ENCODE data around the gene CCDC34. TPM values are rescaled to one million over a fixed set of nuclear protein-coding genes. Genes with fewer than 3 reads are reported as not detected.

CCDC34 gene
- total RNA-seq, 3 donors from 2014 or later: 7.2 to 11.2 (median 10.1) TPM

DNA sequence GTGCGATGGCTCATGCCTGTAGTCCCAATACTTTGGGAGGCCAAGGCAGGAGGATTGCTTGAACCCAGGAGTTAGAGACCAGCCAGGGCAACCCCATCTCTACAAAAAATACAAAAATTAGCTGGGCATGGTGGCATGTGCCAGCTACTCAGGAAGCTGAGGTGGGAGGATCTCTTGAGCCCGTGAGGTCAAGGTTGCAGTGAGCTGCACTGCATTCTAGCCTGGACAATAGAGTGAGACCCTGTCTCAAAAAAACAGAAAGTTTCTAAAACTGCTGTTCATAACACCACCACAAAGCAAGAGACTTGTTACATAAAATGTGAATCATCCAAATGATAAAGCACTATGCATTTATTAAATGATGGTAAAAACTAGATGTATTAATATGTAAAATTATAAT, 40.2 kb upstream of the CCDC34 start:
- ATAC-seq: no peak

DNA sequence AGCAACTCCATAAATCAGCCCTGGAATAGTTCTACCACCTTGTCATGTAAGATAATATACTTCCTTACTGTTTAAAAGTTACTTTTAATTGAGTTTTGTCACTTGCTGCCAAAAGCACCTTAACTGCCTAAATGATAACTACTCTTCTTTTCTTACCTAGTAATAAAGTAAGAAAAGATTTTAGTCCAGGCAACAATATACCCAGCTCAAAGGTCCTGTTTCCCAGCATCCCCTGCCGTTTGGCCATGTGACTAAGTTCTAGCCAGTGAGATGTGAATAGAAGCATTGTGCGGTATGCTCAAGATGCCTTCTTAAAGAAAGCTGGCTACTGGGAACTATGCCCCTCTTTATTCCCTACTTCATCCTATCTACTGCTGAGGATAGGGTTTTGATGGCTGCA, 39.4 kb upstream of the CCDC34 start:
- Histone ChIP-seq H3K4me3 (no peak overlapping the region), H3K9me3 (no peaks in the 10 kb centered on the region), H3K4me1 (ENCODE audit: low read depth) (peaks cover 47% of the 10 kb centered on the region), H3K36me3 (ENCODE audit: low read depth) (no peaks in the 10 kb centered on the region)
- intact Hi-C loops (cut with DNase I, micrococcal nuclease): loop anchor here in 1 of 2 donors (5.0 kb wide), 1 partner anchor 65 kb away; no protein-coding TSS in a partner anchor
- peak; percentile 12 for ATAC-seq
- DNase-seq: no peak
- TF ChIP-seq, protein P1, sequence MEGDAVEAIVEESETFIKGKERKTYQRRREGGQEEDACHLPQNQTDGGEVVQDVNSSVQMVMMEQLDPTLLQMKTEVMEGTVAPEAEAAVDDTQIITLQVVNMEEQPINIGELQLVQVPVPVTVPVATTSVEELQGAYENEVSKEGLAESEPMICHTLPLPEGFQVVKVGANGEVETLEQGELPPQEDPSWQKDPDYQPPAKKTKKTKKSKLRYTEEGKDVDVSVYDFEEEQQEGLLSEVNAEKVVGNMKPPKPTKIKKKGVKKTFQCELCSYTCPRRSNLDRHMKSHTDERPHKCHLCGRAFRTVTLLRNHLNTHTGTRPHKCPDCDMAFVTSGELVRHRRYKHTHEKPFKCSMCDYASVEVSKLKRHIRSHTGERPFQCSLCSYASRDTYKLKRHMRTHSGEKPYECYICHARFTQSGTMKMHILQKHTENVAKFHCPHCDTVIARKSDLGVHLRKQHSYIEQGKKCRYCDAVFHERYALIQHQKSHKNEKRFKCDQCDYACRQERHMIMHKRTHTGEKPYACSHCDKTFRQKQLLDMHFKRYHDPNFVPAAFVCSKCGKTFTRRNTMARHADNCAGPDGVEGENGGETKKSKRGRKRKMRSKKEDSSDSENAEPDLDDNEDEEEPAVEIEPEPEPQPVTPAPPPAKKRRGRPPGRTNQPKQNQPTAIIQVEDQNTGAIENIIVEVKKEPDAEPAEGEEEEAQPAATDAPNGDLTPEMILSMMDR (IDR thresholded peaks at IDR 0.05): no peak

More for the DNA sequence above, 40.2 kb upstream of the CCDC34 start:
- intact Hi-C loops (cut with DNase I, micrococcal nuclease): loop anchor here in 1 of 2 donors (5.0 kb wide), 1 partner anchor 64 kb away; no protein-coding TSS in a partner anchor
- Histone ChIP-seq H3K4me1 (ENCODE audit: low read depth) (peaks cover 40% of the 10 kb centered on the region), H3K4me3 (no peak overlapping the region), H3K36me3 (ENCODE audit: low read depth) (no peaks in the 10 kb centered on the region), H3K9me3 (no peaks in the 10 kb centered on the region)
- DNase-seq: no peak
- TF ChIP-seq, protein P1 (IDR thresholded peaks at IDR 0.05): no peak

DNA sequence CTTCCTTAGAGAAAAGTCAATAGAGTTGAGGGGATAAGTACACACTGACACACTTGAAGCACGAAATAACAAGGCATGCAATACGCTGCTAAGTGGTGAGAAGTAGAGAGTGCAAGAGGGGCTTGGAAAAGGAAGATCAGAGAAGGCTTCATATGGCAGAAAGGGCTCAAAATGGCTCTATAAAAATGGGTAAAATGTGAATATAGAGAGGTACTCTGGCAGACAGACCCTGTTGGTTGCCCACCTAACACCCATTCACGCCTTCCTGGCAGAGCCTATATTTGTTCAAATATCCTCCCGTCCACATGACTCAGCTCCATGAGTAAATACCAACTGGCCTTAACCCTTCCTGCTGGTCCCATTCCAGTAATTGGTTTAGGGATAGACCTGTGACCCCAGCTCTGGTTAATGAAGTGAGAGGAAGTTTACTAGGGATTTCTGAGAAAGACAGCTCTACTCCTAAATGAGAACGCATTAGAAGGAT, 38.9 kb upstream of the CCDC34 start:
- H3K4me1 ChIP-seq (ENCODE audit: low read depth): peaks cover 53% of the 10 kb centered on the region
- H3K4me3 ChIP-seq: no peak overlapping the region
- peak; percentile 86 for ATAC-seq
- H3K9me3 ChIP-seq: no peaks in the 10 kb centered on the region
- DNase-seq: no peak
- intact Hi-C loops (cut with DNase I, micrococcal nuclease): loop anchor here in 1 of 2 donors (5.0 kb wide), 1 partner anchor 65 kb away; no protein-coding TSS in a partner anchor
- H3K36me3 ChIP-seq (ENCODE audit: low read depth): no peaks in the 10 kb centered on the region
- TF ChIP-seq, protein P1 (IDR thresholded peaks at IDR 0.05): no peak

DNA sequence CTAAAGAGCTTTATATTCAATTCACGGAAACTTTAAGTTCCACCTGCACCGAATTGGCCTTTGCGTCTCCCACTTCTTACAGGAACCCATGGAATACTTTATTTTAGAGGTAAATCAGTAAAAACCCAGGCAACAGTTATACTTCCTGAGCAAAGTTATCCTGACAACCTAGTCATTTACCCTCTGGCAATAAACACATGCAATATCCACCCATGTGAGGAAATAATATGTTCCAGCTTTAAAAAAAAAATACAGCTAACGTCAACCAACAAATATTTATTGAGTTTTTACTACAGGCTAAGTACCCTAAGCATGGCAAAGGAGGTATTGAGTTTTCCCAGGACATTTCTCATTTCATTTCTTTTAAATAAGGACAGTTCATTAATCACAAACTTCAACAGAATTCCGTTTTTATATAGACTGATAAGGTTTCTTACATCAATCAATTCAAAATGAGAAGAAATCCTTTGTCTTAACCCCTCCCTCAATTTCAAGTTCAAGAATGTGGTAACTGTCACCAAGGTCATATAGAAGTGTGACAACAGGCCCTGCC, 38.3 kb upstream of the CCDC34 start:
- ATAC-seq: peak; percentile 59
- intact Hi-C loops (cut with DNase I, micrococcal nuclease): loop anchor here in 1 of 2 donors (5.0 kb wide), 1 partner anchor 66 kb away; no protein-coding TSS in a partner anchor
- Histone ChIP-seq H3K4me3 (no peak overlapping the region), H3K9me3 (no peaks in the 10 kb centered on the region), H3K36me3 (ENCODE audit: low read depth) (no peaks in the 10 kb centered on the region), H3K4me1 (ENCODE audit: low read depth) (peaks cover 58% of the 10 kb centered on the region)
- TF ChIP-seq, protein P1 (IDR thresholded peaks at IDR 0.05): no peak
- DNase-seq: no peak

DNA sequence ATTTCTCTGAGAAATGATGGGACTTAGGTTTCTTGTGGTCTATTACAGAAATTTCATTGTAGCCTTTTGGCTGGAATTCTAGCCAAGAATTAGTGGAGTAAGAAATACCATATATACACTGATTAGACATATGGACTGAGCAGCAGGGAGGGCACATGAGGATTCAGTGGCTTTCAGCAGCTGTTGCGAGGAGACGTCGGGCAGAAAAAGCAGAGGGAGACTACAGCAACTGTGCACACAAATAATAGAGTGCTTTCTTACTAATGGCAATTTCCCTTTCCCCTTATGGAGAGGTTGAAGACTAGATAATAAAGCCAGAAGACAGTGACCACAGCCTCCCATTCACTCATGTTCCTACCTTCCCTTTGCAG, 35.4 kb upstream of the CCDC34 start:
- intact Hi-C loops (cut with DNase I, micrococcal nuclease): no loop called here
- ATAC-seq (no peak), DNase-seq (no peak)
- H3K9me3 ChIP-seq: no peaks in the 10 kb centered on the region
- TF ChIP-seq, protein P1 (IDR thresholded peaks at IDR 0.05): no peak
- no peak overlapping the region for H3K4me3 ChIP-seq
- peaks cover 76% of the 10 kb centered on the region for H3K4me1 ChIP-seq (ENCODE audit: low read depth)
- no peaks in the 10 kb centered on the region for H3K36me3 ChIP-seq (ENCODE audit: low read depth)

Data from mucosa of descending colon (tissue), 3 donors.